Gastrocnemius medialis (tissue), 4 donors: Measurements from ENCODE around the gene USP24. TPM values are rescaled to one million over a fixed set of nuclear protein-coding genes. Genes with fewer than 3 reads are reported as not detected.
"Not testable (repeated sequence)": the region's sequence is repeated elsewhere in the genome, so short reads cannot be mapped to it uniquely, and the experiment has no call there.

Source experiments
- ATAC-seq, 2 donors: fragments of 150-250 bp; one replicate each; pipeline ENCODE4 v1.9.1; 2016
- DNase-seq, 2 donors: peaks; one replicate each; pipeline ENCODE4 v3.0.0-alpha.2; 2019
- H3K27ac ChIP-seq, 4 donors: fragments of 200-600 bp; sonication (generic); 1 replicate in 1 of 4; 2 replicates in 3 of 4; pipeline ENCODE4 v1.5.1; 2016 to 2018; ENCODE audit warnings: mild to moderate bottlenecking in 2 of 4, moderate library complexity in 1 of 4
- H3K27me3 ChIP-seq, 3 donors: fragments of 200-600 bp; sonication (generic) in 2 of 3; 1 replicate in 1 of 3; 2 replicates in 2 of 3; pipeline versions ENCODE4 v1.5.1 to v1.6.0; 2016 to 2019; ENCODE audit warnings: mild to moderate bottlenecking in 1 of 3, moderate library complexity in 1 of 3
- H3K36me3 ChIP-seq, 2 donors: fragments of 200-600 bp; sonication (generic) in 1 of 2; one replicate each; pipeline ENCODE4 v1.5.1; 2017 to 2018
- H3K4me1 ChIP-seq, 2 donors: fragments of 200-600 bp; sonication (generic) in 1 of 2; one replicate each; pipeline ENCODE4 v1.5.1; 2016 to 2017; ENCODE audit warnings: mild to moderate bottlenecking in 2 of 2
- H3K4me3 ChIP-seq, 4 donors: fragments of 200-600 bp; sonication (generic) in 3 of 4; 1 replicate in 1 of 4; 2 replicates in 3 of 4; pipeline ENCODE4 v1.5.1; 2016 to 2019; ENCODE audit warnings: mild to moderate bottlenecking in 2 of 4
- H3K9me3 ChIP-seq, 3 donors: fragments of 200-600 bp; sonication (generic) in 2 of 3; 1 replicate in 1 of 3; 2 replicates in 2 of 3; pipeline ENCODE4 v1.5.1; 2016 to 2019
- POLR2A ChIP-seq, 2 donors: fragments of 450-650 bp; IDR thresholded peaks; one replicate each; pipeline ENCODE4 v1.6.1; 2017; ENCODE audit warnings: antibody characterized with exemption in 2 of 2, mild to moderate bottlenecking in 2 of 2, moderate library complexity in 2 of 2
- in situ Hi-C, 4 donors: fragments of 200-750 bp; cut with MboI; loops; one replicate each; pipeline versions ENCODE4 v1.15.0 to v1.8.0; 2017; ENCODE audit warnings: low sequenced_read_pairs in 4 of 4
- intact Hi-C: fragments of 100-400 bp; cut with DNase I; formaldehyde crosslinking; loops from one replicate; pipeline ENCODE4 v1.15.1; 2023; ENCODE audit warnings: low total_unique reads
- total RNA-seq, 4 donors: library from RNA; depleted of rRNA; stranded (reverse); fragments of >200 nt; gene quantifications; one replicate each; pipeline versions ENCODE4 v1.1.0 to v1.2.3, GENCODE V29; 2016
- TF ChIP-seq, protein P1 (sequence below), 5 experiments: fragments of 450-650 bp in 3 of 5; fragments of 200-600 bp in 2 of 5; sonication (generic) in 2 of 5; IDR thresholded peaks in 4 of 5; conservative IDR thresholded peaks in 1 of 5; 1 replicate in 4 of 5; 2 replicates in 1 of 5; pipeline ENCODE4 v1.5.1; 2016 to 2019; ENCODE audit warnings: antibody characterized with exemption in 5 of 5, mild to moderate bottlenecking in 3 of 5, moderate library complexity in 3 of 5

Gene USP24
- total RNA-seq, 4 donors from 2014 or later: 77.3 to 102 (median 90.8) TPM

DNA sequence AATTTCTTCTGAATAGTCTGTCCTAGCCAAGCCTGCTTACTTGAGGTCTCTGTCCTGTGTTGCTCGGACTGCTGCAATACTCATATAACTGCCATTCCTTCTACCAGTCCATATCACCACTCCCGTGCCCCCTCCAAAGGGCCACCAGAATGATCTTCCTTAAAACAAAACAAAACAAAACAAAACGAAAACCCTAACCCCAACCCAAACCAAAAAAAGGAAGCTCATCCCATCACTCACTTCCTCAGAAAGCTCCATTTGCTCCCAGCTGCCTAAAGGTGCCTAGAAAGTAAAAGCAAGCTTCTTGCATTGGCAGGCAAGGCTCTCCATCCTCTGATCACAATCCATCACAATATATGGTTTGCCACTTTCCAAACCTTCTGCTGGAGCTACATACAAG is 20.3 kb downstream of the USP24 start:
- Histone ChIP-seq H3K4me1 (peaks cover 46 to 65% of the 10 kb centered on the region in 2 donors), H3K27me3 (no peaks in the 10 kb centered on the region), H3K9me3 (no peaks in the 10 kb centered on the region), H3K36me3 (no peaks in the 10 kb centered on the region), H3K4me3 (no peak overlapping the region), H3K27ac (peak overlapping the region; percentile 53 to 72 (median 68))
- intact Hi-C loops: no loop called here
- ATAC-seq (no peak), DNase-seq (no peak)
- TF ChIP-seq, protein P1, sequence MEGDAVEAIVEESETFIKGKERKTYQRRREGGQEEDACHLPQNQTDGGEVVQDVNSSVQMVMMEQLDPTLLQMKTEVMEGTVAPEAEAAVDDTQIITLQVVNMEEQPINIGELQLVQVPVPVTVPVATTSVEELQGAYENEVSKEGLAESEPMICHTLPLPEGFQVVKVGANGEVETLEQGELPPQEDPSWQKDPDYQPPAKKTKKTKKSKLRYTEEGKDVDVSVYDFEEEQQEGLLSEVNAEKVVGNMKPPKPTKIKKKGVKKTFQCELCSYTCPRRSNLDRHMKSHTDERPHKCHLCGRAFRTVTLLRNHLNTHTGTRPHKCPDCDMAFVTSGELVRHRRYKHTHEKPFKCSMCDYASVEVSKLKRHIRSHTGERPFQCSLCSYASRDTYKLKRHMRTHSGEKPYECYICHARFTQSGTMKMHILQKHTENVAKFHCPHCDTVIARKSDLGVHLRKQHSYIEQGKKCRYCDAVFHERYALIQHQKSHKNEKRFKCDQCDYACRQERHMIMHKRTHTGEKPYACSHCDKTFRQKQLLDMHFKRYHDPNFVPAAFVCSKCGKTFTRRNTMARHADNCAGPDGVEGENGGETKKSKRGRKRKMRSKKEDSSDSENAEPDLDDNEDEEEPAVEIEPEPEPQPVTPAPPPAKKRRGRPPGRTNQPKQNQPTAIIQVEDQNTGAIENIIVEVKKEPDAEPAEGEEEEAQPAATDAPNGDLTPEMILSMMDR (IDR thresholded peaks at IDR 0.05 in 4 of 5, conservative IDR thresholded peaks at IDR 0.05 in 1 of 5): no peak
- TF ChIP-seq POLR2A (IDR thresholded peaks at IDR 0.05): no peak
- in situ Hi-C loops: no loop called here

DNA sequence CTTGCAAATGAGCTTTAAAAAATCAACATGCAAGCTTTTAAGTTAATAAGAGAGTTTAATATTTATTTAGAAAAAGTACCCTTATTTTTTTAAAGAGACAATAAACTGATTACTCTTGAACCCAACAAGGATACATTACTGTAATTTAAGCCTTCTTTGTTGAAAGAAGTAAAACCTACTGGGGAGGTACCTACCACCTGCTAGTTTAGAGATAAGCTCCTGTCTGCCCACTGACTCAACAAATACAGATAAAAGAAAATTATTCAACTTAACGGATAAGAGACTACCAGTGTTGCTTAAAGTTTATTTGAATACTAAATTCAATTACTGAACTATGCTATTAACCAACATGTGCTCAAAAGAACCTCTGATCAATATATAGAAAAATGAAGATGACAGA is 23.1 kb downstream of the USP24 start:
- no peak overlapping the region for H3K27ac ChIP-seq
- in situ Hi-C loops: no loop called here
- H3K27me3 ChIP-seq: no peaks in the 10 kb centered on the region
- no peak overlapping the region for H3K4me3 ChIP-seq
- DNase-seq (no peak), ATAC-seq (no peak)
- H3K4me1 ChIP-seq: peaks cover 38 to 51% of the 10 kb centered on the region in 2 donors
- TF ChIP-seq, protein P1 (IDR thresholded peaks at IDR 0.05 in 4 of 5, conservative IDR thresholded peaks at IDR 0.05 in 1 of 5): no peak
- no peak for TF ChIP-seq POLR2A (IDR thresholded peaks at IDR 0.05)
- H3K9me3 ChIP-seq: no peaks in the 10 kb centered on the region
- intact Hi-C loops: no loop called here
- no peaks in the 10 kb centered on the region for H3K36me3 ChIP-seq

DNA sequence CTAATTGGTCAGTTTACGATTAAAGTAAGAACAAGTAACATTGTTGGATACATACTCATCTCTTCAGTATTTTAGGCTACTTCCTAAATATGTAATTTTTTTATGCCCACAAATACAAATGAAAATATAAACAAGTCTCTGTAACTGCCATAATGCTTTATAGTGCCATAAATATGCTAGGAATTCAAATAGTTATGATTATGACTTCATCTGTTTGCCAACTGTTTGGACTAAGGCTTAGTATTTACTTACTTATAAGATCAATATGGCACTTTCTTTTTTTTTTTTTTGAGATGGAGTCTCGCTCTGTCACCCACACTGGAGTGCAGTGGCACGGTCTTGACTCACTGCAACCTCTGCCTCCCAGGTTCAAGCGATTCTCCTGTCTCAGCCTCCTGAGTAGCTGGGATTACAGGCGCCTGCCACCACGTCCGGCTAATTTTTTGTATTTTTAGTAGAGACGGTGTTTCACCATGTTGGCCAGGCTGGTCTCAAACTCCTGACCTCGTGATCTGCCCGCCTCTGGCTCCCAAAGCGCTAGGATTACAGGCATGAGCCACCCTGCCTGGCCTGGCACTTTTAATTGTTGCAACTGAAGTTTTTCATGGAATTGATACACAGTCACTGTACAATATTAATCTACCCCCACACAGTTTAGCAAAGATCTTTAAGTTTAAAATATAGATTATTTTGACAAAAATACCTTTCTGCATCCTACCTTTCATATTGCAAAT is 23.8 kb downstream of the USP24 start:
- in situ Hi-C loops, H3K27ac ChIP-seq, H3K4me3 ChIP-seq, H3K27me3 ChIP-seq, DNase-seq, ATAC-seq, intact Hi-C loops, H3K36me3 ChIP-seq, H3K9me3 ChIP-seq: not testable (repeated sequence)
- H3K4me1 ChIP-seq: peaks cover 31 to 44% of the 10 kb centered on the region in 2 donors

DNA sequence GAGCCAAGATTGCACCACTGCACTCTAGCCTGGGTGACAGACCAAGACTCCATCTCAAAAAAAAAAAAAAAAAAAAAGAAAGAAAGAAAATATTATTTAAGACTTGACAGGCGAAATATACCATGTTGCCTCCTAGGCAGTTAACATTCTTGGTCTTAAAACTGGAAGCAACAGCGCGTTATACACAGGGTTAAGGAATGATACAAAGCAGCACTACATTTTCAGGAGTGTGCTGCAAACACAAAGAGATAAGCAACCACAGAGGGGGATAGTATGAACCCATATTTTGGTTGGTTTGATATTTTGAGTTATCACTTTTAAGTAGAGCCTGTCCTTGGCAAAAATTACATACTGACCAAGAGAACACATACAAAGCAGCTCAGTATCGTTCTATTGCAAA is 25.1 kb downstream of the USP24 start:
- peaks cover 24 to 32% of the 10 kb centered on the region in 2 donors for H3K4me1 ChIP-seq

DNA sequence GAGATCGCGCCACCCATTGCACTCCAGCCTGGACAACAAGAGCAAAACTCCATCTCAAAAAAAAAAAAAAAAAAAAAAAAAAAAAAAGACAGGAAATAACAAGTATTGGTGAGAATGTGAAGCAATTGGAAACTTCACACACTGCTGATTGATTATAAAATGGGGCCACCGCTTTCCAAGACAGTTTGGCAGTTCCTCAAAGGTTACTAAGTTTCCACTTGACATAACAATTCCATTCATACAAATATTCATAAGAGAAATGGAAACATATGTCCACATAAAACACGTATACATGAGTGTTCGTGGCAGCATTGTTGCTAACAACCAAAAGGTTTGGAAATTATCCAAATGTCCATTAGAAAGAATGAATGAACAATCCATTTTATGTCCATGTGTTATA is 26.3 kb downstream of the USP24 start:
- Histone ChIP-seq H3K27ac (no peak overlapping the region), H3K4me3 (no peak overlapping the region), H3K4me1 (peaks cover 13 to 21% of the 10 kb centered on the region in 2 donors), H3K36me3 (no peaks in the 10 kb centered on the region), H3K27me3 (no peaks in the 10 kb centered on the region), H3K9me3 (no peaks in the 10 kb centered on the region)
- intact Hi-C loops (no loop called here), in situ Hi-C loops (no loop called here)
- no peak for TF ChIP-seq POLR2A (IDR thresholded peaks at IDR 0.05)
- TF ChIP-seq, protein P1 (IDR thresholded peaks at IDR 0.05 in 4 of 5, conservative IDR thresholded peaks at IDR 0.05 in 1 of 5): no peak
- no peak for ATAC-seq
- DNase-seq: no peak

More for the DNA sequence above, 25.1 kb downstream of the USP24 start:
- H3K9me3 ChIP-seq: no peaks in the 10 kb centered on the region
- ATAC-seq: peak in 1 of 2 donors; percentile 27
- no peaks in the 10 kb centered on the region for H3K27me3 ChIP-seq
- in situ Hi-C loops: no loop called here
- no peaks in the 10 kb centered on the region for H3K36me3 ChIP-seq
- DNase-seq: no peak
- TF ChIP-seq, protein P1 (IDR thresholded peaks at IDR 0.05 in 4 of 5, conservative IDR thresholded peaks at IDR 0.05 in 1 of 5): no peak
- TF ChIP-seq POLR2A (IDR thresholded peaks at IDR 0.05): no peak
- no peak overlapping the region for H3K4me3 ChIP-seq
- no peak overlapping the region for H3K27ac ChIP-seq
- intact Hi-C loops: no loop called here
